HepG2 (cell line): ENCODE data around the gene YBX2. TPM values are rescaled to one million over a fixed set of nuclear protein-coding genes. Genes with fewer than 3 reads are reported as not detected.

ENCODE experiments used
- ETV5 ChIP-seq: IDR thresholded peaks from 2 replicates; pipeline ENCODE4 v1.6.1; 2018; ENCODE audit warnings: missing biosample characterization, missing genetic modification reagents, inconsistent platforms, borderline replicate concordance
- GABPA ChIP-seq, 2 experiments: IDR thresholded peaks; 2 replicates each; pipeline ENCODE4 v1.6.1; 2011 to 2016; ENCODE audit warnings: low read depth in 2 of 2, low read length in 1 of 2, missing biosample characterization in 1 of 2, missing genetic modification characterization in 1 of 2
- GTF2F1 ChIP-seq: fragments of 150-350 bp; IDR thresholded peaks from 2 replicates; pipeline ENCODE4 v1.6.1; 2014; ENCODE audit warnings: low read length
- HOXD1 ChIP-seq: sonication (generic); formaldehyde crosslinking; IDR thresholded peaks from 2 replicates; pipeline ENCODE4 v1.5.0; 2020; ENCODE audit warnings: missing genetic modification reagents
- MATR3 ChIP-seq: sonication (generic); formaldehyde crosslinking; IDR thresholded peaks from 2 replicates; pipeline ENCODE4 v1.4.0; 2020; ENCODE audit warnings: missing genetic modification reagents
- MIER2 ChIP-seq: IDR thresholded peaks from 2 replicates; pipeline ENCODE4 v1.6.1; 2016; ENCODE audit warnings: missing biosample characterization, missing genetic modification reagents
- SOX13 ChIP-seq, 3 experiments: fragments of 450-650 bp in 1 of 3; sonication (generic) in 1 of 3; formaldehyde crosslinking in 1 of 3; IDR thresholded peaks in 2 of 3; conservative IDR thresholded peaks in 1 of 3; 2 replicates each; pipeline versions ENCODE4 v1.5.0 to v1.6.1; 2016 to 2020; ENCODE audit warnings: antibody characterized with exemption in 1 of 3, mild to moderate bottlenecking in 1 of 3, missing compliant biosample characterization in 1 of 3, missing genetic modification reagents in 1 of 3, moderate library complexity in 1 of 3
- SOX6 ChIP-seq, 2 experiments: fragments of 450-650 bp in 1 of 2; sonication (generic) in 1 of 2; formaldehyde crosslinking in 1 of 2; IDR thresholded peaks; 2 replicates each; pipeline versions ENCODE4 v1.4.0 to v1.6.1; 2017 to 2020; ENCODE audit warnings: antibody characterized with exemption in 1 of 2, mild to moderate bottlenecking in 1 of 2, missing genetic modification reagents in 1 of 2
- TBX2 ChIP-seq: sonication (generic); formaldehyde crosslinking; IDR thresholded peaks from 2 replicates; pipeline ENCODE4 v1.5.0; 2020; ENCODE audit warnings: missing genetic modification reagents, mild to moderate bottlenecking, borderline replicate concordance
- TEAD3 ChIP-seq: optimal IDR thresholded peaks from 2 replicates; pipeline ENCODE3; 2016; ENCODE audit warnings: borderline replicate concordance
- ZBTB26 ChIP-seq: IDR thresholded peaks from 2 replicates; pipeline ENCODE4 v1.6.1; 2016; ENCODE audit warnings: missing compliant biosample characterization, missing genetic modification reagents, borderline replicate concordance
- ZIK1 ChIP-seq: sonication (generic); formaldehyde crosslinking; IDR thresholded peaks from 2 replicates; pipeline ENCODE4 v1.5.0; 2020; ENCODE audit warnings: mild to moderate bottlenecking, low read depth, missing genetic modification reagents, borderline replicate concordance
- ZNF232 ChIP-seq: sonication (generic); formaldehyde crosslinking; IDR thresholded peaks from 2 replicates; pipeline ENCODE4 v1.4.0; 2020; ENCODE audit warnings: missing genetic modification reagents, borderline replicate concordance
- ZNF512B ChIP-seq: sonication (generic); formaldehyde crosslinking; IDR thresholded peaks from 2 replicates; pipeline ENCODE4 v1.5.1; 2020; ENCODE audit warnings: missing genetic modification reagents, mild to moderate bottlenecking, borderline replicate concordance
- polyA plus RNA-seq, 8 experiments: library from polyadenylated mRNA; depleted of rRNA in 3 of 8; stranded (reverse) in 7 of 8; unstranded in 1 of 8; fragments of >200 nt; fragmentation: Illumina TruSeq in 4 of 8; extraction: Trizol in 4 of 8; gene quantifications; 2 replicates each; pipeline versions ENCODE4 v1.2.1 to v1.2.3, GENCODE V29; 2011 to 2016; ENCODE audit warnings: low read depth in 4 of 8, missing spikeins in 1 of 8, mixed read lengths in 1 of 8; ENCODE audit not compliant: insufficient read depth in 1 of 8
- total RNA-seq, 5 experiments: library from RNA; depleted of rRNA; stranded (reverse); fragments of >200 nt; fragmentation: Illumina TruSeq; extraction: Trizol; gene quantifications; 2 replicates each; pipeline ENCODE4 v1.2.3, GENCODE V29; 2016; ENCODE audit warnings: low read depth in 1 of 5
- TF ChIP-seq, protein P1 (sequence below): sonication (generic); formaldehyde crosslinking; IDR thresholded peaks from 2 replicates; pipeline ENCODE4 v1.5.0; 2020; ENCODE audit warnings: mild to moderate bottlenecking, low read depth, missing genetic modification reagents, borderline replicate concordance
- TF ChIP-seq, protein P2 (sequence below): sonication (generic); formaldehyde crosslinking; IDR thresholded peaks from 2 replicates; pipeline ENCODE4 v1.4.0; 2020; ENCODE audit warnings: low read depth, missing genetic modification reagents
- TF ChIP-seq, protein P3 (sequence below): sonication (generic); formaldehyde crosslinking; IDR thresholded peaks from 2 replicates; pipeline ENCODE4 v1.4.0; 2020; ENCODE audit warnings: missing genetic modification reagents
- TF ChIP-seq, protein P4 (sequence below): sonication (generic); formaldehyde crosslinking; IDR thresholded peaks from 2 replicates; pipeline ENCODE4 v1.4.0; 2020; ENCODE audit warnings: missing genetic modification reagents

Gene YBX2
- total and polyA plus RNA-seq, 2 of the 13 experiments (the other 11 are each of a cell fraction or from before 2014, with no cell fraction given): 0.12 to 0.22 TPM

GRCh38 chr17:7280519-7281073 is 13.8 kb downstream of the YBX2 start (continued):
- no peak for TF ChIP-seq MIER2 (CRISPR knock-in tag)
- 0 out of 2 replicates have a peak, but pooled peaks have one; percentile 37 for TF ChIP-seq ZIK1 (CRISPR knock-in tag)
- TF ChIP-seq, protein P1, sequence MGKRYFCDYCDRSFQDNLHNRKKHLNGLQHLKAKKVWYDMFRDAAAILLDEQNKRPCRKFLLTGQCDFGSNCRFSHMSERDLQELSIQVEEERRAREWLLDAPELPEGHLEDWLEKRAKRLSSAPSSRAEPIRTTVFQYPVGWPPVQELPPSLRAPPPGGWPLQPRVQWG (CRISPR knock-in tag): no peak
- TF ChIP-seq HOXD1 (CRISPR knock-in tag): no peak
- TF ChIP-seq SOX13 (IDR thresholded peaks at IDR 0.05): no peak
- no peak; a peak in 1 of 4 replicates for TF ChIP-seq SOX13 (CRISPR knock-in tag; conservative IDR thresholded peaks at IDR 0.05 in 1 of 2, IDR thresholded peaks at IDR 0.05 in 1 of 2)
- TF ChIP-seq, protein P2, sequence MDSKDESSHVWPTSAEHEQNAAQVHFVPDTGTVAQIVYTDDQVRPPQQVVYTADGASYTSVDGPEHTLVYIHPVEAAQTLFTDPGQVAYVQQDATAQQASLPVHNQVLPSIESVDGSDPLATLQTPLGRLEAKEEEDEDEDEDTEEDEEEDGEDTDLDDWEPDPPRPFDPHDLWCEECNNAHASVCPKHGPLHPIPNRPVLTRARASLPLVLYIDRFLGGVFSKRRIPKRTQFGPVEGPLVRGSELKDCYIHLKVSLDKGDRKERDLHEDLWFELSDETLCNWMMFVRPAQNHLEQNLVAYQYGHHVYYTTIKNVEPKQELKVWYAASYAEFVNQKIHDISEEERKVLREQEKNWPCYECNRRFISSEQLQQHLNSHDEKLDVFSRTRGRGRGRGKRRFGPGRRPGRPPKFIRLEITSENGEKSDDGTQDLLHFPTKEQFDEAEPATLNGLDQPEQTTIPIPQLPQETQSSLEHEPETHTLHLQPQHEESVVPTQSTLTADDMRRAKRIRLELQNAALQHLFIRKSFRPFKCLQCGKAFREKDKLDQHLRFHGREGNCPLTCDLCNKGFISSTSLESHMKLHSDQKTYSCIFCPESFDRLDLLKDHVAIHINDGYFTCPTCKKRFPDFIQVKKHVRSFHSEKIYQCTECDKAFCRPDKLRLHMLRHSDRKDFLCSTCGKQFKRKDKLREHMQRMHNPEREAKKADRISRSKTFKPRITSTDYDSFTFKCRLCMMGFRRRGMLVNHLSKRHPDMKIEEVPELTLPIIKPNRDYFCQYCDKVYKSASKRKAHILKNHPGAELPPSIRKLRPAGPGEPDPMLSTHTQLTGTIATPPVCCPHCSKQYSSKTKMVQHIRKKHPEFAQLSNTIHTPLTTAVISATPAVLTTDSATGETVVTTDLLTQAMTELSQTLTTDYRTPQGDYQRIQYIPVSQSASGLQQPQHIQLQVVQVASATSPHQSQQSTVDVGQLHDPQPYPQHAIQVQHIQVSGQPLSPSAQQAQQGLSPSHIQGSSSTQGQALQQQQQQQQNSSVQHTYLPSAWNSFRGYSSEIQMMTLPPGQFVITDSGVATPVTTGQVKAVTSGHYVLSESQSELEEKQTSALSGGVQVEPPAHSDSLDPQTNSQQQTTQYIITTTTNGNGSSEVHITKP (CRISPR knock-in tag): no peak; the same call in 1 of the 2 replicates
- TF ChIP-seq GTF2F1: no peak
- no peak for TF ChIP-seq ZNF512B
- TF ChIP-seq MATR3 (CRISPR knock-in tag): no peak
- TF ChIP-seq, protein P3, sequence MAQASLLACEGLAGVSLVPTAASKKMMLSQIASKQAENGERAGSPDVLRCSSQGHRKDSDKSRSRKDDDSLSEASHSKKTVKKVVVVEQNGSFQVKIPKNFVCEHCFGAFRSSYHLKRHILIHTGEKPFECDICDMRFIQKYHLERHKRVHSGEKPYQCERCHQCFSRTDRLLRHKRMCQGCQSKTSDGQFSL (CRISPR knock-in tag): no peak
- peak; percentile 79 for TF ChIP-seq TEAD3 (CRISPR knock-in tag)
- TF ChIP-seq ZBTB26: peak; percentile 60; the same call in 1 of the 2 replicates
- TF ChIP-seq TBX2 (CRISPR knock-in tag): 0 out of 2 replicates have a peak, but pooled peaks have one; percentile 44
- TF ChIP-seq SOX6 (IDR thresholded peaks at IDR 0.05): no peak
- peak; percentile 16; the same call in 1 of the 2 replicates for TF ChIP-seq SOX6 (CRISPR knock-in tag; IDR thresholded peaks at IDR 0.05)
- no peak for TF ChIP-seq GABPA (IDR thresholded peaks at IDR 0.05; ENCODE audit: low read depth, low read length)
- peak; percentile 43 for TF ChIP-seq GABPA (CRISPR knock-in tag; IDR thresholded peaks at IDR 0.05; ENCODE audit: low read depth)
- no peak for TF ChIP-seq ZNF232
- TF ChIP-seq, protein P4, sequence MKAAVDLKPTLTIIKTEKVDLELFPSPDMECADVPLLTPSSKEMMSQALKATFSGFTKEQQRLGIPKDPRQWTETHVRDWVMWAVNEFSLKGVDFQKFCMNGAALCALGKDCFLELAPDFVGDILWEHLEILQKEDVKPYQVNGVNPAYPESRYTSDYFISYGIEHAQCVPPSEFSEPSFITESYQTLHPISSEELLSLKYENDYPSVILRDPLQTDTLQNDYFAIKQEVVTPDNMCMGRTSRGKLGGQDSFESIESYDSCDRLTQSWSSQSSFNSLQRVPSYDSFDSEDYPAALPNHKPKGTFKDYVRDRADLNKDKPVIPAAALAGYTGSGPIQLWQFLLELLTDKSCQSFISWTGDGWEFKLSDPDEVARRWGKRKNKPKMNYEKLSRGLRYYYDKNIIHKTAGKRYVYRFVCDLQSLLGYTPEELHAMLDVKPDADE: no peak
- TF ChIP-seq ETV5 (CRISPR knock-in tag): peak; percentile 24; the same call in 1 of the 2 replicates
